H54 (cell line): ENCODE results near the gene RABEP1.
"Not testable (repeated sequence)": the region's sequence is repeated elsewhere in the genome, so short reads cannot be mapped to it uniquely, and the experiment has no call there.

Experiments used
- DNase-seq: peaks from one replicate; pipeline ENCODE4 v3.0.0; 2011; ENCODE audit warnings: low spot score, mixed read lengths; ENCODE audit not compliant: insufficient read length
- FAIRE-seq: peaks from 3 replicates; lab custom pipeline; 2011; peaks lifted over from hg19 to GRCh38; lab: Jason Lieb, UNC
- POLR2A ChIP-seq: IDR thresholded peaks from 2 replicates; pipeline ENCODE4 v1.6.1; 2011; ENCODE audit warnings: low read depth, mild to moderate bottlenecking, low read length

RABEP1 gene

DNA sequence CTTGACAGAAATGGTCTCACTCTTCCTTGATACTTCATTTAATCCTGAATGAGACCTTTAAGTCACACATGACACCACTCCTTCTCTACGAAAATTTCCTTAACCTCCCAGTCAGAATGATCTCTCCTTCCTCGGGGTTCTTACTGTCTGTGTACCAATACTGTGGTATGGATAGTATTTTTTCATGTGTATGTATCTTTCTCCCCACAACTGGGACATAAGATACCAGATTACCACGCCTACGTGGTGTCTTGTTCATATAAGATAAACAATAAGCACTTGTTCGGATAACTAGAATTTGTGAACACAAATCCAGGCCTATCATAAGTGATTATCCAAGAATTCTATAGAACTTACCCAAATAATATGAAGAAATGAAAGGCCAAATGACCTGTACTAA is 126.1 kb downstream of the RABEP1 start:
- FAIRE-seq (no peak), DNase-seq (no peak)
- TF ChIP-seq POLR2A = no peak

DNA sequence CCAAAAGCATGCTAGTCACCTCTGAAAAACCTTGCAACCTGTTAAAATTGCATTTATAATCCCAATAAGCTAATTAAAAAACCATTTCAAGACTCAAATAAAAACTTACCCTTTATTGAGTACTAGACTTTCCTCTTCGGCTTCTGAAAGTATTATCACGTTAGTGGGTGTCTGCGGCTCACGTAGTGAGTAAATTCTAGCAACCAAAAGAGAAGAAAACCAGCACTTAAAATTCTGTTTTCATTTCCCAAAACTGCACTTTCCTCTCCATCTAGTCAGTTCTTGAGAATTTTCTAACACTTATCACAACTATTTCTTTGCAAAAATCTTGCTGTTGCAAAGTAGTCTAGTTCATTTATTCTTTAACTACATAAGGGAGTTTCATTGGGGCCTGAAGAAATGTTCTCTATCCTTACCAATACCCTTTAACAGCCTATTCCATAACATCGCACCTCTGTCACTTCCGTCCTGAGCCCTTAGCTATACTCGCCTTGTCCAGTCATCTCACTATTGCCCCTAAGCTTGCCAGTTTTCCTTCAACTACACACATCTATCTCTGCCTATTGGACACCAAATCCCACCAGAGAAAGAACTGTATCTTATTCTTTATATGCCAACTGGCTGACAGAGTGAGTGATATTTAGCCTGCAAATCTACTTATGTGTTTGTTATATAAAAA is 128.6 kb downstream of the RABEP1 start:
- FAIRE-seq (no peak), DNase-seq (no peak)
- no peak for TF ChIP-seq POLR2A

DNA sequence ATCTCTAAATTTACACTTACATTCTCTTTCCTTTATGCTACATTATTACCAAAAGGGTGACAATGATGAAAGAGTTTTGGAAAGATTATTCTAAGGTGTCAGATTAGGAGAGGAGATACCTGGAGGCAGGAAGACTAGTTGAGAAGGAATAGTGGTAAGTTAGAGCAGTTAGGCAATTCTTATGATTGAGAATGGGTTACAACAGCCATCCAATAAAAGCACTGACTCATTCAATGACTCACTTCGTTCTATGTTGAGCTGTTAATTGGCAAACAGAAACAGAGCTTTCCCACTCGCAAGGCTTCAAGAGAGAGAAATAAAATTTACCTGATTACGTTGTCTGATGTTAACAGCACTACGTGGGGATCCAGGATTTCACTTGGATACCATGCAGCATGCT is 131.6 kb downstream of the RABEP1 start:
- peak; percentile 84 for FAIRE-seq
- DNase-seq = no peak
- TF ChIP-seq POLR2A = no peak

DNA sequence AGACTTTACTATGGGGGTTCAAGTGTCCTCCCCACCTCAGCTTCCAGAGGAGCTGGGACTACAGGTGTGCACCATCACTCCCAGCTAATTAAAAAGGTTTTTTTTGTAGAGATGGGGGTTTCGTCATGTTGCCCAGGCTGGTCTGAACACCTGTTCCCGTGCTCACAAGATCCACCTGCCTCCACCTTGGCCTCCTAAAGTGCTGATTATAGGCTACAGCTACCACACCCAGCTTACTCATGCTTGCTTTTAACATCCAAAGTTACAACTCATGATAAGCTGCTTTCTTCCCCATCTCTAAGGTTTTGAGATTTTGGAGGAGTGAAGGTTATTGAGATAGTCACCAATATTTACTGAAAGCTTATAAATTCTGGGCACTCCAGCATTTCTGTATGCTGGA is 134.8 kb downstream of the RABEP1 start:
- TF ChIP-seq POLR2A = no peak
- no peak for DNase-seq
- FAIRE-seq = no peak

DNA sequence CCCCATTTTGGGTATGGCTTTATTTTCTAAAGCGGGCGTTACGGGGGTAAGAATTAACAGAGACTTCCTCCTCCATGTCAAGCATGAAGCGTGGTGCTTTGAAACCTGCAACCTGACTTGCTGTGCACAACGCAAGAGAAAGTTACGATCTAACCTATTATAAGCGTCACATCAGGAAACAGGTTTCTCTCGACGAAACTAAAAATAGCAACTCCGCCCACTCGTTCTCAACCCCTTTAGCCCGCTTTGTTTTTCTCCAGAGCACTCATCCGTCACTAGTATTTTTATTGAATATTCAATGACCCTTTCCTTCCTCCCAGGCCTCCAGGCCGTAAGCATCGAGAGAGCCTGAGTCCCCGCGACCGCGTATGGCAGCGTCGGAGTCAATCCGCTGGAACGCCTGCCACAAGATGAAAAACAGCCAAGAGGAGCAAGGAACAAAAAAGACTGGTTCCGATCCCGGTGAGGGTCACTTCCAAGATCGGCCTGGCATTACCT is 136.8 kb downstream of the RABEP1 start:
- no peak for FAIRE-seq
- no peak for TF ChIP-seq POLR2A
- DNase-seq = no peak

DNA sequence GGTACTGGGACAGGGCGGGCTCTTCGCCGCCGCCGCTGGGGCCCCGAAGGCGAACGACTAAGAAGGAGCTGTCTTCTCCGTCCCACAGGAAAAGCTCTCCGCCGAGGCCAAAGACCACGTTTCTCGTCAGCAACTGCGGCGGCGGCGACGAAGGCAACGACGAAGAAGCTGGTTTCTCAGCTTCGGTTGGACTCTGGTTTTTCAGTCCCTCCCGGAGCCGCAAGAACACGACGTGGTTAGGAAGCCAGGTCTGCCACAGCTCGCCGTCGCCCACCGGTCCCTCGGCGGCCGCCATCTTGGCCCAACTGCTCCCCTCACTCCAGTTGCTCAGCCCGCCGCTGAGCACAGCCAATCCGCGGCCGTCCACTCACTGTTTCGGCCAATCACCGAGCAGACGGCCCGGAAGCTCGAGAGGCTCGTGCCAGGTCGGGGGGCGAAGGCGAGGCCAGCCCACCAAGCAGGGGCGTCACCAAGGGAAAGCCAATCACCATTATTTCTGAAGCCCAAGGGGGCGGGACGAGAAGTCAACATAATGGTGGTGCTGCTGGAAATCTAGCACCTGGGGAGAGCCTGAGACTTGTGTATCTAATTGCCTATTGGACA is 137.4 kb downstream of the RABEP1 start, which contains the start of gene NUP88:
Gene NUP88 (minus strand): TSS at position 307 of the 603 bp plus-strand sequence. CDS start 12 bp downstream, at position 295.
- DNase-seq (peak; percentile 91), FAIRE-seq (peak; percentile 95)
- TF ChIP-seq POLR2A = peak; percentile 93

DNA sequence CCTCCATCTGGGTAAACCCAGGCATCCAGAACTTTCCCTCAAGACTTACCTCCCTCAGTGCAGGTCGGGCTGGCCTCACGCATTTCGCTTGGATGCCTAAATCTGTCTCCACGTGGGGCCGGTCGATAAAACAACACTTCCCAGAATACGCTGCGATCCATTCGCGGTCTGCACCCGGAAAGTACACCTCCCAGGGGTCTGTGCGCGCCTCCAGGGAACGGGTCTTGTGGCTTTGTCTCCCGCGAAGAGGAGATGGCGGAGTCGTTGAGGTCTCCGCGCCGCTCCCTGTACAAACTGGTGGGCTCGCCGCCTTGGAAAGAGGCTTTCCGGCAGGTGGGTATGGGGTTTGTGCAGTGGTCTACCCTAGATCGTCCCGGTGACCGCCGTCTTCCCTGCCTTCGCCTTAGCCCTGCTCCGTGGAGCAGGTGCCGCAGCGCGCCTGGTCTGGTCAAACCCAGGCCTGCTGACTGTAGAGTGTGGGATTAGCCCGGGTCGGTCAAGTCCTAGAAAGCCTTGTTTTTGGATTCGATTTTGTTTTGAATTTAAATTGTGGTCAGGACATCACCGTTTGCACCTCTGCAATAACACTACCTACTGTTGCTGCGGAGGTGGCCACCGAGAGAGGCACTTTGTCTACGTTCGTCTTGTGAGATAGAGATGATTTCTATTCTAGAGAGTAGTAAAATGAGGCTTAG is 138.0 kb downstream of the RABEP1 start, which contains the start of gene RPAIN:
Gene RPAIN (plus strand): TSS at position 224 of the 695 bp plus-strand sequence. CDS start 29 bp downstream, at position 253.
- FAIRE-seq (no peak), DNase-seq (peak; percentile 61)
- TF ChIP-seq POLR2A = peak; percentile 74

DNA sequence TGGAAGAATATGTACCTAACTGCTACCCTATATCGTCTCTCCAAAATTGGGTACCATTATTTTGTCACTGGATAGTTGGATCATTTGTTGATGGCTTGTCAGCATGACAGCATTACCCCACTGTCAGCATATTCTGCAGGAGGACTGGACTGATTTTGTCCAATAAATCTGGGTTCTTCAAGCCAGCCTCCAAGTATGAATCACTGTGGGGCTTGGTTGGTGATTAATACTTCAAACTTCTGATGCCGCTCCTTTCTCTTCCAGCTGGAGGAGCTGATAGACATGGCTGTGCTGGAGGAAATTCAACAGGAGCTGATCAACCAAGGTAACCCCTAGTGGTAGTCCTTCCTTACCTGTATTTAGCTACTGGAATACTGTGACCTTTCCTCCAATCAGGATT is 140.4 kb downstream of the RABEP1 start:
- FAIRE-seq = peak; percentile 84
- DNase-seq = peak; percentile 59
- no peak for TF ChIP-seq POLR2A

DNA sequence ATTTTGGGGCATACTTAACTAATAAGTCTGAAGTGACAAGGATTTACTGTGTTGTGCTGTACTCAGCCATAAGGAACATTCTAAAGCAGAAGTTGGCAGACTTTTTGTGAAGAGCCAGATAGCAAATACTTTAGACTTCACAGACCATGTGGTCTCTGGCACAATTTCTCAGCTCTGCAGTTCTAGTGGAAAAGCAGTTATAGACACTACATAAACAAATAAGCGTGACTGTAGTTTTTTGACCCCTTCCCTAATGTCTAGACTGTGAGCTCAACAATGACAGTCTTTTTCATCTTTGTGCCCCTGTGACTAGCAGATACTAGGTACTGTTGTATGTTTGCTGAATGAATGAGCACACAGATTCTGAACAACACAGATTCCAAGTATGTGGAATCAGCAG is 142.8 kb downstream of the RABEP1 start:
- no peak for TF ChIP-seq POLR2A
- DNase-seq (no peak), FAIRE-seq (no peak)

DNA sequence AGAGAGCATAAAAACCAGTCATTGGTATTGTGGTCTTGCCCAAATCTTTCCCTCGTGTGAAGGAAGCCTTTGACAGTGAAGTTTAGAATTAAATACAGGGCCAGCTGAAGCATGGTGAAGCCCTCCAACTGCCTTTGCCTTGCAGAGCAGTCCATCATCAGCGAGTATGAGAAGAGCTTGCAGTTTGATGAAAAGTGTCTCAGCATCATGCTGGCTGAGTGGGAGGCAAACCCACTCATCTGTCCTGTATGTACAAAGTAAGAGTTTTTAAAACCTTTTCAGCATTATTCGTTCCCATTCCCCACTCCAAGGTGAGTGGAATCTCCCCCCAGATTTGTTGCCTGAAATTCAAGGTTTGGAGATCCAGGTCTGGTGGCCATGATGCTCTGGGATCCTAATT is 143.7 kb downstream of the RABEP1 start:
- TF ChIP-seq POLR2A = no peak
- FAIRE-seq (no peak), DNase-seq (no peak)

DNA sequence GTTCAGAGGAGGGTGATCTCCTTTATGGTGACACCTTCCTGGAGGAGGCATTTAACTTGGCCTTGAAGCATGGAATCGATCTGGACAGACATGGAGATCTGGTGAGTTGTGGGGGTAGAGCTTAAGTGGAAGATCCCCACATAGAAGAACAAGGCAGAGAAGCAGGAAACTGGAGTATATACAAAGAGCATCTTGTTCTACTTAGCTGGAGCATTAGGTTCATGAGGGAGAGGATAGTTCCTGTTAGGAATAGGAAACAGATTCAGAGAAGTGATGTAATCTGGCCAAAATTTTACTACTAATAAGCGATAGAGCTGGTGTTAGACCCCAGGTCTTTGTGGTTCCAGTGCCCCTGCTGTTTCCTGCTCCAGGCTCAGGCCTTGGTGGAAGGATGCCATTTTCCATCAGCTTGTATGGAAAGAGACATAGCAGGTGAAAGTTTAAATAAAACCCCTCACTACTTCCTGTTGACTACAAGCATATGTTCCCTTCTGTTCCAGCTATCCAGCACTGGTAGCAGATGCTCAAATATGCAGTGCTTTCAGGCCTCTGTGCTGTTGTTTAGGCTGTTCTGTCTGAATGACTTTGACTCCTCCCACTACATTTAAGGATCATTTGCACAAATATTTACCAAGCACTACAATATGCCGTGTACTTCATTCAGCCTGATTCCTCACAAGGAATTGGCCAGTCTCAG is 147.3 kb downstream of the RABEP1 start:
- no peak for TF ChIP-seq POLR2A
- FAIRE-seq (no peak), DNase-seq (no peak)

DNA sequence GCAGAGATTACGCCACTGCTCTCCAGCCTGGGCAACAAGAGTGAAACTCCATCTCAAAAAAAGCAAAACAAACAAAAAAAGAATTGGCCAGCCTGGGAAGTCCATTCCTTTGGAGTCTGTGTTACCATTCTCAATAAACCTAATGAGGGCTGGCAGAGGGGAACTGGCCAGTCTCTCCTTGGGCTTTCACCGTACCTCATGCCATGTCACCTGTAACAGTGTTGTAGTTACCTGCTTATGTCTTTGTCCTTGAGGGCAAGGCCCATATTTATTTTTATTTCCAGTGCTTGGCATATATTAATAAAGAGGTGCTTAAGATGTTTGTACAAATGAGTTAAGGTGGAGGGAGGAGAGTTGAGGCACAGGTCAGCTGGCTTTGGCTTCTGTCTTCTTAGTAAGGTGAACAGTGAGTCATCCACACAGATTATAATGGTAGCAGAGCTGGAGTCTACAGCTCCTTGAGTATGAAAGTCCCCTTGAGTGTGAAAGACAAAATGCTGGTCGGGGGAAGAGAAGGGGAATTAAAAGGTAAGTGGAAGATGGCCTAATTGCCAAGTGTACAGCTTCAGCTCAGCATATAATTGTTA is 148.4 kb downstream of the RABEP1 start:
- DNase-seq (no peak), FAIRE-seq (no peak)
- no peak for TF ChIP-seq POLR2A

DNA sequence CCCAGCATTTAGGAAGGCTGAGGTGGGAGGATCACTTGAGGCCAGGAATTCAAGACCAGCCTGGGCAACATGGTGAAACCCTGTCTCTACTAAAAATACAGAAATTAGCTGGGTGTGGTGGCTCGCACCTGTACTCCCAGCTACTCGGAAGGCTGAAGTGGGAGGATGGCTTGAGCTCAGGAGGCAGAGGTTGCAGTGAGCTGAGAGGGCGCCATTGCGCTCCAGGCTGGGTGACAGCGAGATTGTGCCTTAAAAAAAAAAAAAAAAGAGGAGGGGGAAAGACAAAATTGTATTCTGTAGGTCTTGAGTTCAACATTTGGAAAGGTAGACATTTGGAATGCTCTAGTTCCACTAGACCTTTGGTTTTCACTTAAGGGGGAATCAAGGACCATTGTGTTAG is 149.2 kb downstream of the RABEP1 start:
- not testable (repeated sequence) for DNase-seq, FAIRE-seq
